CD4-positive, alpha-beta T cell treated with Interleukin-12 subunit alpha and Interleukin-12 subunit beta, for 1 hour (primary cell): ENCODE data around the gene PRLR.

ENCODE experiments used
- DNase-seq: peaks from one replicate; pipeline ENCODE4 v3.0.0-alpha.2; 2020

Gene PRLR

DNA sequence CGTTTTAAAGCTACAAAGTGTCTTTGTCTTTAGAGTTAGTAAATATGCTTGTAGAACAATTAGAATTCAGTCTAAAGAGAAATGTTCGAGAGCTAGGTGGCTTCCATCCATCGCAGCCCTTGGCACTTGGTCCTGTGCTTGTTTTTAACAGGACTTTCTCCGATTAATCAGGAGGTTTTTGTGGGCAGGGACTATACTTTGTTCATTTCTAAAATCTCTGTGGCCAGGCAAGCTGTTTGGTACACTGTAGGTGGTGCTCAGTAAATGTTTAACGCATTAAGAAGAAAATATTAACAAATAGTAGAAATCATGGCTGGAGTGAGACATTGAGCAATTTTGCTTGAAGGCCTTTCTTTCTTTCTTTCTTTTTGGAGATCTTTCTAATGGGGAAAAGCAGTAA lies 203.3 kb downstream of the PRLR start:
- DNase-seq, result no peak

DNA sequence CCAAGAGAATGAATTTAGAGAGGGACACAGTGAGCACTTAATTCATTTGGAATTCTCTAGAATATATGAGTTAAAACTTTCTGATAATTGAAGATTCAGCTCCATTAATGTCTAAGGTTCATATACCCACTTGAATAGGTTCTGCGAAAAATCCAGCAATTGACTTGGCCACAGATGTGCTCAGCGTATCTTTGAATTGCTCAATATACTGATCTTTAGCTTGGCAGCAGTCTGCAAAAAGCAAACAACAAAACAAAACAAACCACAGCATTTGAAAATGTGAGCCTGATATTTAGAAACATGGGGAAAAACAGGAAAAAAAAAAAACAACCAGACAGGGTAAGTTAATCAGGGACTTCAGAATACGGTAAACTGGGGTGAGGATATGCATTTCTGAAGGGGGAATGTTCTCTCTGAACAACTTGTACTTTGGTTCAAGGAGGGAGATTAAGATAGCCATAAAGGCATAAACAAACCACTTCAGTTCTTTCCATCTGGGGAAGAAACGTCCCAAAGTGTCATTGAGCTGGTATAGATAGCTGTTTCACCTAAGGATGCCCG lies 203.9 kb downstream of the PRLR start:
- DNase-seq, result no peak

DNA sequence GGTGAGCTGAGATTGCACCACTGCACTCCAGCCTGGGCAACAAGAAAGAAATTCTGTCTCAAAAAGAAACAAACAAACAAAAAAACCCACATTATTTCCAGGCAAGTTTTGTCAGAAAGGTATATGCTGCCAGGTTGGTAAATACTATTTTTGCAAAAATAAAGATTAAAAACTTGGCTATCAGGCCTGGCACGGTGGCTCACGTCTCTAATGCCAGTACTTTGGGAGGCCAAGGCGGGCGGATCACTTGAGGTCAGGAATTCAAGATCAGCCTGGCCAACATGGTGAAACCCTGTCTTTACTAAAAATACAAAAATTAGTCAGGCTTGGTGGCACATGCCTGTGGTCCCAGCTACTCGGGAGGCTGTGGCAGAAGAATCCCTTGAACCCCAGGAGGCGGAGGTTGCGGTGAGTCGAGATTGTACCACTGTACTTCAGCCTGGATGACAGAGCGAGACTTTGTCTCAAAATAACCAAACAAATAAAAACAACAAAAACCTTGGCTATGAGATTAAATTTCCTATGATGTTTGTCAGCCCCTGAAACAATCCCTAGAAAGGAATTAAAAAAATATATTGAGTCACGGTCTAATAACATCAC lies 205.3 kb downstream of the PRLR start:
- no peak for DNase-seq

DNA sequence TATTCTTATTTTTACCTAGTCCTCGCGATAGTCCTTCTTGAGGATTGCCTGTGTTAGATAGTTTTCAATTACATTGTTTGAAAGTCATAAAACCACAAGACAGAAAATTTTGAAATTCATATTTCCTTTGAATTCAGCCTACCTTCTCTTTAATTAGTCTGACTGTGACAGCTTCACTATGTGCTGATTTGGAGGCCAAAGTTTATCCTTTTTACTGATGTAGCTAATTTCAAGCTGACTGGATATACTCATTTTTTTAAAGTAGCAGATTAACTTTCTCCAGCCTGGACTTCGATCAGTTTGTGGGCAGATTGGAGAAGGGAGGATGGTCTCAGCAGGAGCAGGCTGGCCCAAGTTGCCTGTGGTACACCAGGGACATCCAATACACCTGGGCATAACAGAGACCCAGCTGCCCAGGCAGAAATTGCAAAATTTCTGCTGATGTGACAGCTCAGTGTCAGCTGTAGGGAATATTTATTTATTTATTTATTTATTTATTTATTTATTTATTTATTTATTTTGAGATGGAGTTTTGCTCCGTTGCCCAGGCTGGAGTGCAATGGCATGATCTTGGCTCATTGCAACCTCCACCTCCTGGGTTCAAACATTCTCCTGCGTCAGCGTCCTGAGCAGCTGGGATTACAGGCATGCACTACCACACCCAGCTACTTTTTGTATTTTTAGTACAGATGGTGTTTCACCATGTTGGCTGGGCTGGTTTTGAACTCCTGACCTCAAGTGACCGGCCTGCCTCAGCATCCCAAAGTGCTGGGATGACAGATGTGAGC lies 206.7 kb downstream of the PRLR start:
- no peak for DNase-seq

DNA sequence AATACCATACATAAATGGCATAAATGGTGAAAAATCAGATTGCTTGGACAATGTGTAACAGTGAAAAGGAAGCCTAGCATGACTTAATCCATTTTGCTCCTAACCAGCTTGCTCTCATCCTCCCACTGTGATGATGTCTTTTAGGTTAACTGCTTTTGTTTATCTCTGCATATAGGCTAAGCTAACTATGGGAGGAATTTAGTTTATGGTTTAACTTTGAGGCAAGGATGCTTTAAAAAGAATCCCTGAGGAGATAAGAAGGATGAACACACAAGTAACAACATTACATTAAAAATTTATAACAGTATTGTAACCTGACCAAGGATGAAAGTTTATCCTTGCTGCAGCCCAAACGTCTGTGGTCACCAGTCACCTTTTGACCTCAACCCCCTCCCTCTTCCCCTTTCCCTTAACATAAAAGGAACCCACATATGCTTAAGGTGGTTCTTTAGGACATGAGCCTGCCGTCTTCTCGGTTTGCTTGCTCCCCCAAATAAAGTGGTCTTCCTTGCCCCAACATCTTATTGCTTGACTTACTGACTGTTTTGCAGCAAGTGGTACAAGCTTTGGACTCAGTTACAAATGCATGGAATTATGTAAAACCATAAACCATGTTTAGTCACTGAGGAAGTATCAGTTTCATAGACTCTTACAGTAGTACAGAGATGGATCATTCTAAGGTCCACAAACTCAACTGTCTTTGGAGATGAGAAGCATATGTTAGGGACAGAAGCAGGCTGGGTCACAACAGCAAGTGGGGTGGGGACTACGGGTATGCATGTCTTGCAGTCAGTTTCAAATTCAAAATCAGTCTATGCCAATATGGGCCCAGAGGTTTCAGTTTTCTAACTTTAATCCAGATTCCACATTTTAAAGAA lies 213.9 kb downstream of the PRLR start:
- DNase-seq, result no peak

DNA sequence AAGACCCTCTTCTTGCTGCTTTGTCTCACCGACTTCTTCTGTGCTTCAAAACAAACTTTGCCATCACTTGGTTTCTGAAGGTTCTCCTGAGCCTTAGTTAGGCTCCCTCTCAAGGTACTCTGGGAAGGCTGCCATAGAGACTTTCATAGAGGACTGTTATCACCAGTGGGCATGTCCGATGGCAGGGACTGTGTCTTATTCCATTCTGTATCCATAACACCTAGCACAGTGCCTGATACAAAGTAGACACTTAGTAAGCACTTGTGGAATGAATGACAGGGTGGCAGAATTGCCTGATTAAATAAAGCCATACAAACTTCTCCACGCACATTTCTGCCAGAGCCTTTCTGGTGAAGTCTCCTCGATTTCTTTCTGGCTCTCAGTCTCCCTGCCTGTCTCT lies 215.2 kb downstream of the PRLR start:
- no peak for DNase-seq

DNA sequence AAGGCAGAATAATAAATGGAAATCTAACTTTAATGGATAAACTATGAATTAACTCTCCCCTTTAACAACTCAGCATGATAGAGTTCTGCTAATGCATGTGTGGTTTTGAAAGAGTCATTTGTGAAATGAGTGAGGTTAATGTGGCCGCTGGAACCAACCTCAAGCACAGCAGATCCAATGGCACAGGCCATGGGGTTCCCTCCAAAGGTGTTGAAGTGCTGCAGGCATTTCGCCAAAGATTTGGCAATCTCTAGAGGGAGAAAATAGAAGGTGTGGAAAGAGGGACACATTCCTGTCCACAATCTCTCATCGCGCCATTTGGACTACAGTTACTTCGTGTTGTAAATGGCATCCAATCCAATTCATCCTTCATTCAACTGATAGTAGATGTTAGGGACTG lies 217.5 kb downstream of the PRLR start:
- DNase-seq, result no peak

DNA sequence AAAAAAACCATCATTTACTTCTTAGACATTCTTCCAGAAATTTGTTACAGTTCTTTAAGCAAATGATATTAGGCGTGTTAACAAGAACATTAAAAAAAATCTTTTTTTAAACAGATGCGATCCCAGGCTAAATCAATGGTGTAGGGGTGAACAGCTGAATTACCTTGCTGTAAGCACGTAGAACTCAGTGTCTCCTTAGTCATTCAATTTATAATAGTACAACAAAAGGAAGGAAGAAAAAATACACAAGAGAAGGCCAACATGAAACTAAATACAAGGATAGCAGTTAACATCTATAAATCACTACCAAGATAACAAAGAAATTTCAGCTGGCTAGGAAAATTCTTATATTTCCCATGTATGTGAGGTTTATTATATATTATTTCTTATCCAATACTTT lies 217.9 kb downstream of the PRLR start:
- no peak for DNase-seq

DNA sequence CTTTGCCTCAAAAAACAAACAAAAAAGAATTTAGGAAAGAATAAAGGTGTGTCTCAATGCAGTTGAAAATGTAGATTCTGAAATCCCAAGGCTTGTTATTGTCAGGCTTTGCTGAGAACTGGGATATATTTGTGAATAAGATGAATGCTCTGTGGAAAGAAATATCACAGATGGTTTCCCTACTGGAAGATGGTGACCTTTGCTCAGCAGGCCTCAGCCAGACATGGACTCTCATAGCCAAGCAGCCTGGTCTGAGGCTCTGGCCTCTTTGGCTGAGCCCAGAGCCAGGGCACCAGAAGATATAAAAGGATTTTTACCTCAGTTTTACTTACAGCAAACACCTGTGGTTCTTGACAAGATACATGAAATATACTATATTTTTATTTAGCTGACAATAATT lies 219.6 kb downstream of the PRLR start:
- DNase-seq, result no peak

DNA sequence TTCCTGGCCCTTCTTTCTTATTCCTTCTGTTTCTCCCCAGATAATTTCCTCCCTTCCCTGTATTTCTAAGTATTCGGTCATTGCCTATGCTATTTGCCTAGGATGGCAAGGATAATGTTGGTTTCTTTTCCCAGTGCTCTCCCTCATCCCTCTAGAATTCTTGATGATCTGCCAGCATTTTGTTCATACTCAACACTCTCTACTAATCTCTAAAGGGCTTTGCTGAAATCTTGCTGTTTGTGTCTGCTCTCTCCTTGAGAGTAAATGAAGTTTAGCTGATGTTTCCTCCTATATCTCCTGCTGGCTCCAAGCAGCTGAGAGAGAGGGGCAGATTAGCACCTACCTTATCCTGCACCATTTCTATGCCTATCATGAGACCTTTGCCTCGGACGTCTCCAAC lies 220.6 kb downstream of the PRLR start:
- DNase-seq, result no peak

DNA sequence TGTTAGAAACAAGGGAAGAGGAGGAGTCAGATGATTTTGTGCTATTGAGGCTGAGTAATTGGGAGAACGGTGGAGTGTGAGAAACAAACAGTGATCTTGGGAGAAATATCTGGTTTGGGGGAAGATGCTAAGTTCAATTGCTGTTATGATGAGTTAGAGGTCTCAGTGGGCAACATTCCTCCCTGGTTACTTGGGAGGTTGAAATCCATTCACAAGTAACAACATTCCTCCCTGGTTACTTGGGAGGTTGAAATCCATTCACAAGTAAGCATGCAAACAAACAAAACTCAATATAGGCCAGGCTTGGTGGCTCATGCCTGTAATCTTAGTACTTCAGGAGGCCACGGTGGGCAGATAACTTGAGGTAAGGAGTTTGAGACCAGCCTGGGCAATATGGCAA lies 221.3 kb downstream of the PRLR start:
- no peak for DNase-seq

DNA sequence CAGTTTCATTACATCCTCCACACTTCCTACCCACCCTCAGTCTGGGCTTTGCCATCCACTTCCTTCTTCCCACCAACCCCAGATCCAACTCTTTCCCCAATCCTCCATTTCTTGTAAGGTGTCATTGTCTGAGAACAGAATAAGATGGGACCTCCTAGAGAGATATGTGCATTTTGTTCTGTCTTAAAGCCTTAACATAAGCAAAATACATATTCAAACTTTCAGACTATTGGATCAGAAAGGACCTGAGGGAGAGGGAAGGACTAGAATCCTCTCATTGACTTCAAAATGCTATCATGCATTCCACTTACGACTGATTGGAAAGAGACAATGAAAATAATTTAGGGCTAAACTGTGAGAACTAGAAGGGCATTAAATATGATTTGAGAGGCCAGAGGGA lies 225.5 kb downstream of the PRLR start:
- no peak for DNase-seq

DNA sequence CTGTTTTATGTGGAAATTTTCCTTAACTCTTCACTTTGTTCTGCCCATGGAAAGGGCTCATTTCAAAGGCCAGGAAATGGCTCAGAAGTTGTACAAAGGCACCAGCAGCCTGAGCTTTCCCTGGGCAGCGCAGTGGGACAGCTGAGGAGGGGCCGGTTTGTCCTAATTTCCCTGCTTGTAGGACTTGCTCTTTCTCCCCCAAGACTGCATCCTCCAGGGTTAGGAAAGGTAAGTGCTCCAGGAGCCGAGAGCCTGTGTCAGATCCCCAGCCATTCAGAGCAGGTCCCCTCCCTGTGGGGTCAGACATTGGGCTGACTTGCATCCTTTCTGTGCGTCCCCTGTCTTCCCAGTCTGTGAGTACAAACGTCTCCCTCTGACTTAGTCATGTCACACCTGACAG lies 226.1 kb downstream of the PRLR start:
- no peak for DNase-seq

DNA sequence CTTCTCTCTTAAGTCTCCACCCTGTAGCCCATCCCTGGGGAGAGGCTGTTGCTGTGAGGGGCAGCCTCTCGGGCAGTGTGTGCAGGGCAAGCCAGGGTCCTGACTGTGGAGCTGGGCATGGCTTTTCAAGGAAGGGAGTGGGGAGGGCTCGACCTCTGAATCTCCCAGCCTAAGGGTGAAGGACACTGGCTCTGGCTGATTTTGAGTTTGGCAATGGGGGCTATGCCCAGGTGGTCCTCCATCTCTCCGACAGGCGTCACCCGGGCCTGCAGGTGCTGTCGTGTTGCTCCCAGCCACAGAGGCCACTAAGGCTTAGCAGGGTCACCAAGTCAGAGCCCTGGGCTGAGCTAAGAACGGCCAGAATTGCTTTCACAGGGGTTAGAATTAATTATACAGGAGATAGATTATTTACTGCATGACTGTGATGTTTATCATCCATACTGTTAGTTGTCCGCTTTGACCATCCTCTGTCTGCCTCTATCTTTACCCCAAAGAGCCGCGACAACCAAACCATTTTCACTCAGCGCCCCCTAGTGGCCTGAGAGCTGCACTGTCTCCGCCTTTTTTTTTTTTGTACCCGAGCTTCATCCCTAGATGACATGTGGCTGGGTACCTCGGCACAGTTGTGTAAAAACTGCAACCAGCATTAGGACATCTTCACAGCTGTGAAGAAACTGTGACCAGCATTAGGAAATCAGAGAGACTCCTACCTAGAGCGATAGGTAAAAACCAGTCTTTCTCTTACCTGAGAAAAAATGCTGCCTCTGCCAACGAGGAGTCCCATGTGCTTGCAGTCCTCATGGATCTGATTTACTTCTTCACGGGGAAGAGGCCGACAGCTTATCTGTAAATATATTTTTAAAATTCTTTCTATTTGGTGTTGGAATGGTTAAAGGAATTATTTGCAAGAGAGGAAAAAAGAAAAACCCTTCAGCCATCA lies 227.0 kb downstream of the PRLR start:
- peak; percentile 34 for DNase-seq

DNA sequence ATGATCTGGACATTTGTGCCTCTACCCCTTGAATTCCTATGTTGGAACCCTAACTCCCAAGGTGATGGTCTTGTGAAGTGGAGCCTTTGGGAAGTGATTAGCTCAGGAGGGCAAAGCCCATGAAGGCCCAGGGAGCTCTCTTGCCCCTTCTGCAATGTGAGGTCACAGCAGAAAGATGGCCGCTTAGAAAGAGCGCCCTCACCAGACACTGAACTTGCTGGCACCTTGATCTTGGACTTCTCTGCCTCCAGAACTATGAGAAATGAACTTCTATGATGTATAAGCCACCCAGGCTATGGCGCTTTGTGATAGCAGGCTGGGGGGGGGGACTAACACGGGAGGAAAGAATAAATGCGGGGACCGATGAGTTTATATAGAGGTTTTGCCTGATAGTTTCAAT lies 227.8 kb downstream of the PRLR start:
- DNase-seq, result no peak

DNA sequence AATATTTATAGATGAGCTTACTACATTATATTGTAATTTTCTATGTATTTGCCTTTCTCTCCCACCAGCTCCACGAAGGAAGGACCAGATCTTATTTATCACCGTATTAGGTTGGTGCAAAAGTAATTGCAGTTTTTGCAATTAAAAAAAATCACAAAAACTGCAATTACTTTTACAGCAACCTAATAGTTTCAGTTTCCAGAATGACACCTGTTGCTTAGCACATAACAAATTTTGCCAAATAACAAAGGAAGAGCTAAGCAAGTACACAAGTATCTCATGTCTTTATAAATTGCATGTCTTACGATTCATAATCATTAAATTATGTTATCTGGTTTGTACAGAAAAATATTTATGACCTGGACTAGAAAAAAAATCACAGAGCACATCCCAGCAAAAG lies 228.4 kb downstream of the PRLR start:
- no peak for DNase-seq
